DND-41 (cell line): ENCODE measurements around the gene DNAJB4.

Experiments
- CTCF ChIP-seq: IDR thresholded peaks from 2 replicates; pipeline ENCODE4 v1.5.1; 2012; ENCODE audit warnings: borderline replicate concordance, low read length, moderate library complexity, mild to moderate bottlenecking; ENCODE audit not compliant: poor library complexity, severe bottlenecking; ENCODE audit errors: extremely low read depth
- EZH2 ChIP-seq: IDR thresholded peaks from 3 replicates; pipeline ENCODE4 v1.6.1; 2012; ENCODE audit warnings: borderline replicate concordance, low read depth, mild to moderate bottlenecking, moderate library complexity, low read length, inconsistent platforms; ENCODE audit not compliant: severe bottlenecking

- TF ChIP-seq CTCF, result no peak
- TF ChIP-seq EZH2, result no peak
Observed at GRCh38 chr1:77989744-77990143, 15.0 kb upstream of the DNAJB4 start.
